ENCODE data around the gene EPX.
A peak's percentile ranks its signal among the peaks of the same experiment; 100 is the strongest.

EPX gene

GRCh38 chr17:58232707-58233156 is 40.2 kb downstream of the EPX start:
- no peaks in the 10 kb centered on the region for H3K79me2 ChIP-seq (ENCODE audit: control insufficient read depth, insufficient read depth, low read length)
- WGBS (ENCODE audit: extremely low coverage, insufficient coverage, low lambda C conversion rate), result no CpG with 5 or more reads among the region's 12 CpGs
- DNase-seq, result peak; percentile 90
- H3K23ac ChIP-seq (ENCODE audit: low read length), result no peak overlapping the region
- no peak overlapping the region for H3K4me3 ChIP-seq (ENCODE audit: low read length)
- no peak overlapping the region for H3K18ac ChIP-seq (ENCODE audit: low read length)
- H3K79me1 ChIP-seq (ENCODE audit: low read length), result no peaks in the 10 kb centered on the region
- H2AK5ac ChIP-seq (ENCODE audit: low read length), result no peak overlapping the region
- no peak overlapping the region for H3K56ac ChIP-seq (ENCODE audit: low read length)
- no peaks in the 10 kb centered on the region for H3K36me3 ChIP-seq (ENCODE audit: control insufficient read depth, insufficient read depth, low read length)
- no peak overlapping the region for H4K8ac ChIP-seq (ENCODE audit: low read depth, low read length)
- H3K4me1 ChIP-seq (ENCODE audit: control insufficient read depth, low read depth, low read length), result no peaks in the 10 kb centered on the region
- H3K9ac ChIP-seq (ENCODE audit: low read length), result no peak overlapping the region
- H2BK120ac ChIP-seq (ENCODE audit: low read depth, low read length), result no peak overlapping the region
- no peak overlapping the region for H4K5ac ChIP-seq (ENCODE audit: low read length)
- no peak overlapping the region for H3K4ac ChIP-seq (ENCODE audit: low read depth, low read length)
- H2BK5ac ChIP-seq (ENCODE audit: low read length), result no peak overlapping the region
- H3K27me3 ChIP-seq (ENCODE audit: insufficient read depth, low read length, poor library complexity), result no peaks in the 10 kb centered on the region
- no peak overlapping the region for H3K4me2 ChIP-seq (ENCODE audit: low read length)
- no peak overlapping the region for H2BK15ac ChIP-seq (replicated peaks; ENCODE audit: low read depth)
- H3K27ac ChIP-seq (ENCODE audit: low read depth, low read length), result no peak overlapping the region

- Histone ChIP-seq H2BK5ac (ENCODE audit: low read length) (no peak overlapping the region), H3K27ac (ENCODE audit: low read depth, low read length) (no peak overlapping the region), H3K4ac (ENCODE audit: low read depth, low read length) (no peak overlapping the region), H4K5ac (ENCODE audit: low read length) (no peak overlapping the region), H3K79me2 (ENCODE audit: control insufficient read depth, insufficient read depth, low read length) (no peaks in the 10 kb centered on the region), H2BK15ac (replicated peaks; ENCODE audit: low read depth) (no peak overlapping the region), H3K18ac (ENCODE audit: low read length) (no peak overlapping the region), H3K56ac (ENCODE audit: low read length) (no peak overlapping the region), H2AK5ac (ENCODE audit: low read length) (no peak overlapping the region), H4K8ac (ENCODE audit: low read depth, low read length) (no peak overlapping the region), H3K27me3 (ENCODE audit: insufficient read depth, low read length, poor library complexity) (no peaks in the 10 kb centered on the region), H3K79me1 (ENCODE audit: low read length) (no peaks in the 10 kb centered on the region), H3K9ac (ENCODE audit: low read length) (no peak overlapping the region), H3K23ac (ENCODE audit: low read length) (no peak overlapping the region), H3K4me3 (ENCODE audit: low read length) (no peak overlapping the region), H3K4me1 (ENCODE audit: control insufficient read depth, low read depth, low read length) (no peaks in the 10 kb centered on the region), H3K4me2 (ENCODE audit: low read length) (no peak overlapping the region), H2BK120ac (ENCODE audit: low read depth, low read length) (no peak overlapping the region), H3K36me3 (ENCODE audit: control insufficient read depth, insufficient read depth, low read length) (no peaks in the 10 kb centered on the region)
- WGBS (ENCODE audit: extremely low coverage, insufficient coverage, low lambda C conversion rate), result no CpG with 5 or more reads among the region's 3 CpGs
- no peak for DNase-seq
Measured at GRCh38 chr17:58233543-58233942, 41.0 kb downstream of the EPX start.

GRCh38 chr17:58234512-58234911 is 42.0 kb downstream of the EPX start:
- H2BK5ac ChIP-seq (ENCODE audit: low read length), result no peak overlapping the region
- H3K79me1 ChIP-seq (ENCODE audit: low read length), result no peaks in the 10 kb centered on the region
- no peak overlapping the region for H3K4ac ChIP-seq (ENCODE audit: low read depth, low read length)
- no peaks in the 10 kb centered on the region for H3K4me1 ChIP-seq (ENCODE audit: control insufficient read depth, low read depth, low read length)
- H3K27me3 ChIP-seq (ENCODE audit: insufficient read depth, low read length, poor library complexity), result no peaks in the 10 kb centered on the region
- no peaks in the 10 kb centered on the region for H3K36me3 ChIP-seq (ENCODE audit: control insufficient read depth, insufficient read depth, low read length)
- H3K9ac ChIP-seq (ENCODE audit: low read length), result no peak overlapping the region
- H3K79me2 ChIP-seq (ENCODE audit: control insufficient read depth, insufficient read depth, low read length), result no peaks in the 10 kb centered on the region
- no peak overlapping the region for H2BK15ac ChIP-seq (replicated peaks; ENCODE audit: low read depth)
- no peak for DNase-seq
- no peak overlapping the region for H3K4me2 ChIP-seq (ENCODE audit: low read length)
- WGBS (ENCODE audit: extremely low coverage, insufficient coverage, low lambda C conversion rate), result no CpG with 5 or more reads among the region's 3 CpGs
- H4K5ac ChIP-seq (ENCODE audit: low read length), result no peak overlapping the region
- H4K8ac ChIP-seq (ENCODE audit: low read depth, low read length), result no peak overlapping the region
- H3K18ac ChIP-seq (ENCODE audit: low read length), result no peak overlapping the region
- no peak overlapping the region for H3K23ac ChIP-seq (ENCODE audit: low read length)
- no peak overlapping the region for H3K27ac ChIP-seq (ENCODE audit: low read depth, low read length)
- no peak overlapping the region for H3K56ac ChIP-seq (ENCODE audit: low read length)
- H2BK120ac ChIP-seq (ENCODE audit: low read depth, low read length), result no peak overlapping the region
- no peak overlapping the region for H2AK5ac ChIP-seq (ENCODE audit: low read length)
- H3K4me3 ChIP-seq (ENCODE audit: low read length), result no peak overlapping the region

GRCh38 chr17:58235821-58236220 is 43.3 kb downstream of the EPX start:
- no peak overlapping the region for H3K4me3 ChIP-seq (ENCODE audit: low read length)
- no peak overlapping the region for H3K4me2 ChIP-seq (ENCODE audit: low read length)
- no peak overlapping the region for H3K4ac ChIP-seq (ENCODE audit: low read depth, low read length)
- no peak overlapping the region for H2BK15ac ChIP-seq (replicated peaks; ENCODE audit: low read depth)
- H3K56ac ChIP-seq (ENCODE audit: low read length), result no peak overlapping the region
- H3K4me1 ChIP-seq (ENCODE audit: control insufficient read depth, low read depth, low read length), result no peaks in the 10 kb centered on the region
- H4K8ac ChIP-seq (ENCODE audit: low read depth, low read length), result no peak overlapping the region
- no peaks in the 10 kb centered on the region for H3K79me2 ChIP-seq (ENCODE audit: control insufficient read depth, insufficient read depth, low read length)
- no peak overlapping the region for H3K9ac ChIP-seq (ENCODE audit: low read length)
- no peaks in the 10 kb centered on the region for H3K79me1 ChIP-seq (ENCODE audit: low read length)
- H4K5ac ChIP-seq (ENCODE audit: low read length), result no peak overlapping the region
- no peak overlapping the region for H3K23ac ChIP-seq (ENCODE audit: low read length)
- H2BK5ac ChIP-seq (ENCODE audit: low read length), result no peak overlapping the region
- H2BK120ac ChIP-seq (ENCODE audit: low read depth, low read length), result no peak overlapping the region
- H3K36me3 ChIP-seq (ENCODE audit: control insufficient read depth, insufficient read depth, low read length), result no peaks in the 10 kb centered on the region
- H3K27ac ChIP-seq (ENCODE audit: low read depth, low read length), result no peak overlapping the region
- no peak for DNase-seq
- H3K27me3 ChIP-seq (ENCODE audit: insufficient read depth, low read length, poor library complexity), result no peaks in the 10 kb centered on the region
- no peak overlapping the region for H3K18ac ChIP-seq (ENCODE audit: low read length)
- H2AK5ac ChIP-seq (ENCODE audit: low read length), result no peak overlapping the region
- WGBS (ENCODE audit: extremely low coverage, insufficient coverage, low lambda C conversion rate), result no CpG with 5 or more reads among the region's 1 CpG

GRCh38 chr17:58236394-58236793 is 43.9 kb downstream of the EPX start:
- H4K8ac ChIP-seq (ENCODE audit: low read depth, low read length), result no peak overlapping the region
- no peak overlapping the region for H3K18ac ChIP-seq (ENCODE audit: low read length)
- H3K9ac ChIP-seq (ENCODE audit: low read length), result no peak overlapping the region
- no peak overlapping the region for H2BK15ac ChIP-seq (replicated peaks; ENCODE audit: low read depth)
- DNase-seq, result no peak
- WGBS (ENCODE audit: extremely low coverage, insufficient coverage, low lambda C conversion rate), result no CpG with 5 or more reads among the region's 2 CpGs
- H3K23ac ChIP-seq (ENCODE audit: low read length), result no peak overlapping the region
- H3K79me2 ChIP-seq (ENCODE audit: control insufficient read depth, insufficient read depth, low read length), result no peaks in the 10 kb centered on the region
- H3K4me3 ChIP-seq (ENCODE audit: low read length), result no peak overlapping the region
- no peak overlapping the region for H3K56ac ChIP-seq (ENCODE audit: low read length)
- H2BK120ac ChIP-seq (ENCODE audit: low read depth, low read length), result no peak overlapping the region
- H3K27ac ChIP-seq (ENCODE audit: low read depth, low read length), result no peak overlapping the region
- H3K79me1 ChIP-seq (ENCODE audit: low read length), result no peaks in the 10 kb centered on the region
- H3K4ac ChIP-seq (ENCODE audit: low read depth, low read length), result no peak overlapping the region
- H2AK5ac ChIP-seq (ENCODE audit: low read length), result no peak overlapping the region
- no peaks in the 10 kb centered on the region for H3K36me3 ChIP-seq (ENCODE audit: control insufficient read depth, insufficient read depth, low read length)
- no peak overlapping the region for H3K4me2 ChIP-seq (ENCODE audit: low read length)
- no peak overlapping the region for H2BK5ac ChIP-seq (ENCODE audit: low read length)
- no peak overlapping the region for H4K5ac ChIP-seq (ENCODE audit: low read length)
- no peaks in the 10 kb centered on the region for H3K27me3 ChIP-seq (ENCODE audit: insufficient read depth, low read length, poor library complexity)
- H3K4me1 ChIP-seq (ENCODE audit: control insufficient read depth, low read depth, low read length), result no peaks in the 10 kb centered on the region

DNA sequence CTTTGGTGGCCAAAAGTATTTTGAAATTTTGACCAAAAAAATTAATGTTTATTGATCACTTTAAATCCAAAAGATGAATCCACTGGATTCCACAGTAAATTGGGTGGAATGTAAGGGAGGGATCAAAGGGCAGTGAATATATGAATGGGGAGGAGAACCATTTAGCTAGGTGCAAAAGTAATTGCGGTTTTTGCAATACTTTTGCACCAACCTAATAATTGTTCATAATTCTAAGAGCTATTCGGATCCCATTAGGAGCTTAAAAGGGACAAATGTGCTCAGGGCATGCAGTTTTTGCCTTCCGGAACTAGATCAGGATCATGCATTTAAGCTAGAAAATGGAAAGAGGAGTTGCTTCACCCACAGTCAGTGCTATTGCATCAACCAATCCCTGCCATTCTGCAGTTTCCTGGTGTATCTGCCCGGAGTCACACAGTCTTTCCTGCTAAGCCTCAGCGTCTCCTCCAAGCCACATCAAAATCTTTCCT is 45.7 kb downstream of the EPX start, which contains the start of gene LPO:
Gene LPO, plus strand, starts transcription at position 438 of the 488 bp plus-strand sequence. CDS start 4,396 bp downstream, outside the sequence.
- H2BK5ac ChIP-seq (ENCODE audit: low read length), result no peak within 1 kb of the TSS
- H3K36me3 ChIP-seq (ENCODE audit: control insufficient read depth, insufficient read depth, low read length), result no peaks in the 10 kb centered on the region
- H3K56ac ChIP-seq (ENCODE audit: low read length), result no peak within 1 kb of the TSS
- no peak within 1 kb of the TSS for H3K27ac ChIP-seq (ENCODE audit: low read depth, low read length)
- H3K4me2 ChIP-seq (ENCODE audit: low read length), result no peak within 1 kb of the TSS
- H3K4ac ChIP-seq (ENCODE audit: low read depth, low read length), result no peak within 1 kb of the TSS
- no peak within 1 kb of the TSS for H2AK5ac ChIP-seq (ENCODE audit: low read length)
- no CpG with 5 or more reads among the region's 5 CpGs for WGBS (ENCODE audit: extremely low coverage, insufficient coverage, low lambda C conversion rate)
- H2BK15ac ChIP-seq (replicated peaks; ENCODE audit: low read depth), result no peak within 1 kb of the TSS
- H3K4me3 ChIP-seq (ENCODE audit: low read length), result no peak within 1 kb of the TSS
- DNase-seq, result no peak
- H4K8ac ChIP-seq (ENCODE audit: low read depth, low read length), result no peak within 1 kb of the TSS
- H3K79me1 ChIP-seq (ENCODE audit: low read length), result no peaks in the 10 kb centered on the region
- no peaks in the 10 kb centered on the region for H3K27me3 ChIP-seq (ENCODE audit: insufficient read depth, low read length, poor library complexity)
- H3K4me1 ChIP-seq (ENCODE audit: control insufficient read depth, low read depth, low read length), result no peaks in the 10 kb centered on the region
- H3K9ac ChIP-seq (ENCODE audit: low read length), result no peak within 1 kb of the TSS
- no peak within 1 kb of the TSS for H3K23ac ChIP-seq (ENCODE audit: low read length)
- H3K18ac ChIP-seq (ENCODE audit: low read length), result no peak within 1 kb of the TSS
- no peak within 1 kb of the TSS for H2BK120ac ChIP-seq (ENCODE audit: low read depth, low read length)
- H4K5ac ChIP-seq (ENCODE audit: low read length), result no peak within 1 kb of the TSS
- H3K79me2 ChIP-seq (ENCODE audit: control insufficient read depth, insufficient read depth, low read length), result no peaks in the 10 kb centered on the region

All from mesendoderm (in vitro differentiated cells).